GM23338 (cell line): ENCODE results near the gene ARHGEF19.

Experiments
- EZH2phosphoT487 ChIP-seq: fragments of 200-600 bp; sonication (generic); IDR thresholded peaks from one replicate; pipeline ENCODE4 v1.8.1; 2018; ENCODE audit warnings: antibody characterized with exemption; ENCODE audit not compliant: unreplicated experiment
- POLR2AphosphoS5 ChIP-seq: IDR thresholded peaks from 2 replicates; pipeline ENCODE4 v1.6.1; 2016; ENCODE audit warnings: antibody characterized with exemption, low read depth
- TF ChIP-seq, protein P1 (sequence below), 2 experiments: fragments of 200-600 bp in 1 of 2; sonication (generic) in 1 of 2; conservative IDR thresholded peaks; 2 replicates each; pipeline versions ENCODE4 v1.5.1 to v1.6.1; 2016 to 2017; ENCODE audit warnings: antibody characterized with exemption in 2 of 2, low read depth in 2 of 2, mild to moderate bottlenecking in 2 of 2, moderate library complexity in 1 of 2

GRCh38 chr1:16253332-16253922 is 41.0 kb upstream of the ARHGEF19 start:
- no peak for TF ChIP-seq EZH2phosphoT487
- TF ChIP-seq, protein P1, sequence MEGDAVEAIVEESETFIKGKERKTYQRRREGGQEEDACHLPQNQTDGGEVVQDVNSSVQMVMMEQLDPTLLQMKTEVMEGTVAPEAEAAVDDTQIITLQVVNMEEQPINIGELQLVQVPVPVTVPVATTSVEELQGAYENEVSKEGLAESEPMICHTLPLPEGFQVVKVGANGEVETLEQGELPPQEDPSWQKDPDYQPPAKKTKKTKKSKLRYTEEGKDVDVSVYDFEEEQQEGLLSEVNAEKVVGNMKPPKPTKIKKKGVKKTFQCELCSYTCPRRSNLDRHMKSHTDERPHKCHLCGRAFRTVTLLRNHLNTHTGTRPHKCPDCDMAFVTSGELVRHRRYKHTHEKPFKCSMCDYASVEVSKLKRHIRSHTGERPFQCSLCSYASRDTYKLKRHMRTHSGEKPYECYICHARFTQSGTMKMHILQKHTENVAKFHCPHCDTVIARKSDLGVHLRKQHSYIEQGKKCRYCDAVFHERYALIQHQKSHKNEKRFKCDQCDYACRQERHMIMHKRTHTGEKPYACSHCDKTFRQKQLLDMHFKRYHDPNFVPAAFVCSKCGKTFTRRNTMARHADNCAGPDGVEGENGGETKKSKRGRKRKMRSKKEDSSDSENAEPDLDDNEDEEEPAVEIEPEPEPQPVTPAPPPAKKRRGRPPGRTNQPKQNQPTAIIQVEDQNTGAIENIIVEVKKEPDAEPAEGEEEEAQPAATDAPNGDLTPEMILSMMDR (conservative IDR thresholded peaks at IDR 0.05; ENCODE audit: low read depth in 2 of 2), result no peak
- no peak for TF ChIP-seq POLR2AphosphoS5
